ENCODE data around the gene TBC1D22A. TPM values are rescaled to one million over a fixed set of nuclear protein-coding genes. Genes with fewer than 3 reads are reported as not detected.

TBC1D22A gene
- polyA plus RNA-seq, 1 donor from 2014 or later = 9.3 TPM

DNA sequence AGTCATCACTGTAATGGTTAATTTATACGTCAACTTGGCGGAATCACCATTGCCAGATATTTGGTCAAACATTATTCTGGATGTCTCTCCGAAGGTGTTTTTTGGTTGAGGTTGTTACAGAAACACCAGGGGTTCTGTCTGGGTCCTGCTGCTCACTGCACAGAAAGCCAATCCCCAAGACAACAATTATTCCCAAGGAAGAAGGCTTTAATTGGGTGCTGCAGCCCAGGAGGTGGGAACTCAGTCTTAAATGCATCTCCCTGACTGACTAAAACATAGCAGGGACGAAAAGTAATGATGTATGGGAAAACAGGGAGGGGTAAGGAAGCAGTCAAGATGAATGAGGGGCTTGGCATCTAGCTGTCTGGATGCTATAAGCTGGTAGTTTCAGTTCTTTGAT, 331.3 kb downstream of the TBC1D22A start:
- H3K4me3 ChIP-seq (ENCODE audit: low read length) = no peak overlapping the region
- no peaks in the 10 kb centered on the region for H3K9me3 ChIP-seq (ENCODE audit: low read length)
- no peak overlapping the region for H3K9ac ChIP-seq (ENCODE audit: low read length)
- H3F3A ChIP-seq (ENCODE audit: insufficient read depth, low read length, poor library complexity, severe bottlenecking) = no peaks in the 10 kb centered on the region
- H3K36me3 ChIP-seq (ENCODE audit: insufficient read depth, low read length) = no peaks in the 10 kb centered on the region
- TF ChIP-seq, protein P1, sequence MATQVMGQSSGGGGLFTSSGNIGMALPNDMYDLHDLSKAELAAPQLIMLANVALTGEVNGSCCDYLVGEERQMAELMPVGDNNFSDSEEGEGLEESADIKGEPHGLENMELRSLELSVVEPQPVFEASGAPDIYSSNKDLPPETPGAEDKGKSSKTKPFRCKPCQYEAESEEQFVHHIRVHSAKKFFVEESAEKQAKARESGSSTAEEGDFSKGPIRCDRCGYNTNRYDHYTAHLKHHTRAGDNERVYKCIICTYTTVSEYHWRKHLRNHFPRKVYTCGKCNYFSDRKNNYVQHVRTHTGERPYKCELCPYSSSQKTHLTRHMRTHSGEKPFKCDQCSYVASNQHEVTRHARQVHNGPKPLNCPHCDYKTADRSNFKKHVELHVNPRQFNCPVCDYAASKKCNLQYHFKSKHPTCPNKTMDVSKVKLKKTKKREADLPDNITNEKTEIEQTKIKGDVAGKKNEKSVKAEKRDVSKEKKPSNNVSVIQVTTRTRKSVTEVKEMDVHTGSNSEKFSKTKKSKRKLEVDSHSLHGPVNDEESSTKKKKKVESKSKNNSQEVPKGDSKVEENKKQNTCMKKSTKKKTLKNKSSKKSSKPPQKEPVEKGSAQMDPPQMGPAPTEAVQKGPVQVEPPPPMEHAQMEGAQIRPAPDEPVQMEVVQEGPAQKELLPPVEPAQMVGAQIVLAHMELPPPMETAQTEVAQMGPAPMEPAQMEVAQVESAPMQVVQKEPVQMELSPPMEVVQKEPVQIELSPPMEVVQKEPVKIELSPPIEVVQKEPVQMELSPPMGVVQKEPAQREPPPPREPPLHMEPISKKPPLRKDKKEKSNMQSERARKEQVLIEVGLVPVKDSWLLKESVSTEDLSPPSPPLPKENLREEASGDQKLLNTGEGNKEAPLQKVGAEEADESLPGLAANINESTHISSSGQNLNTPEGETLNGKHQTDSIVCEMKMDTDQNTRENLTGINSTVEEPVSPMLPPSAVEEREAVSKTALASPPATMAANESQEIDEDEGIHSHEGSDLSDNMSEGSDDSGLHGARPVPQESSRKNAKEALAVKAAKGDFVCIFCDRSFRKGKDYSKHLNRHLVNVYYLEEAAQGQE (IDR thresholded peaks at IDR 0.05; ENCODE audit: borderline replicate concordance) = no peak
- TF ChIP-seq SMC3 (conservative IDR thresholded peaks at IDR 0.05; ENCODE audit: poor library complexity) (no peak), EP300 (conservative IDR thresholded peaks at IDR 0.05; ENCODE audit: poor library complexity, severe bottlenecking) (no peak)
- TF ChIP-seq, protein P2, sequence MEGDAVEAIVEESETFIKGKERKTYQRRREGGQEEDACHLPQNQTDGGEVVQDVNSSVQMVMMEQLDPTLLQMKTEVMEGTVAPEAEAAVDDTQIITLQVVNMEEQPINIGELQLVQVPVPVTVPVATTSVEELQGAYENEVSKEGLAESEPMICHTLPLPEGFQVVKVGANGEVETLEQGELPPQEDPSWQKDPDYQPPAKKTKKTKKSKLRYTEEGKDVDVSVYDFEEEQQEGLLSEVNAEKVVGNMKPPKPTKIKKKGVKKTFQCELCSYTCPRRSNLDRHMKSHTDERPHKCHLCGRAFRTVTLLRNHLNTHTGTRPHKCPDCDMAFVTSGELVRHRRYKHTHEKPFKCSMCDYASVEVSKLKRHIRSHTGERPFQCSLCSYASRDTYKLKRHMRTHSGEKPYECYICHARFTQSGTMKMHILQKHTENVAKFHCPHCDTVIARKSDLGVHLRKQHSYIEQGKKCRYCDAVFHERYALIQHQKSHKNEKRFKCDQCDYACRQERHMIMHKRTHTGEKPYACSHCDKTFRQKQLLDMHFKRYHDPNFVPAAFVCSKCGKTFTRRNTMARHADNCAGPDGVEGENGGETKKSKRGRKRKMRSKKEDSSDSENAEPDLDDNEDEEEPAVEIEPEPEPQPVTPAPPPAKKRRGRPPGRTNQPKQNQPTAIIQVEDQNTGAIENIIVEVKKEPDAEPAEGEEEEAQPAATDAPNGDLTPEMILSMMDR (IDR thresholded peaks at IDR 0.05; ENCODE audit: poor library complexity, severe bottlenecking) = no peak
- no peak overlapping the region for H2AFZ ChIP-seq (ENCODE audit: low read depth, low read length)
- no peak overlapping the region for H3K4me2 ChIP-seq (ENCODE audit: low read length)
- no peak overlapping the region for H3K27ac ChIP-seq (ENCODE audit: low read length)
- no peaks in the 10 kb centered on the region for H3K27me3 ChIP-seq (ENCODE audit: insufficient read depth, low read depth, low read length)
- no peaks in the 10 kb centered on the region for H3K79me2 ChIP-seq (replicated peaks; ENCODE audit: insufficient read depth, low read length)
- no peaks in the 10 kb centered on the region for H3K9me2 ChIP-seq (ENCODE audit: insufficient read depth, low read length)
- H4K20me1 ChIP-seq (ENCODE audit: insufficient read depth) = no peaks in the 10 kb centered on the region

DNA sequence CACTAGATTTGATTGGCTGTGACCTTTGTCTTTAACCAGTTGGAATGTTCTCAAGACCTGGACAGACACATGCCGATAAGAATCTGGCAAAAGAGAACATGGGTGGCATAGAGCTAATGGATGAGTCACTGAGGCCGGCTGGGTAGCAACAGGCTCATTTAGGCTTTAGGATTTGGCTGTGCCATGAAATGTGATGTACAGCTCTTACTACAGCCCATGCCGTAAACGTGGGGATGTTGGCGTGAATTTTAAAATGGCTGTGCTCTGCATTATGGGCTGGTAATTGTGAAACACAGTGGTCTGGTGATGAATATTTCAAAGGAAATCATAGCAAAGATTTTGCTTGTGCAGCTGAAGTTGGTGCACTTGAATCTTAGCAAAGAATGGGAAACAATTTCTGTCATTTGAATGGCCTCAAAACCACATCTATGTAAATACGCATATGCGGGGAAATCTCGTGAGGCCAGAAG, 332.4 kb downstream of the TBC1D22A start:
- Histone ChIP-seq H3K9ac (ENCODE audit: low read length) (no peak overlapping the region), H4K20me1 (ENCODE audit: insufficient read depth) (no peaks in the 10 kb centered on the region), H3K27ac (ENCODE audit: low read length) (no peak overlapping the region), H3K27me3 (ENCODE audit: insufficient read depth, low read depth, low read length) (no peaks in the 10 kb centered on the region), H3K79me2 (replicated peaks; ENCODE audit: insufficient read depth, low read length) (no peaks in the 10 kb centered on the region), H3K9me2 (ENCODE audit: insufficient read depth, low read length) (no peaks in the 10 kb centered on the region), H3K36me3 (ENCODE audit: insufficient read depth, low read length) (no peaks in the 10 kb centered on the region), H3K9me3 (ENCODE audit: low read length) (no peaks in the 10 kb centered on the region), H3K4me2 (ENCODE audit: low read length) (no peak overlapping the region), H3K4me3 (ENCODE audit: low read length) (no peak overlapping the region), H3F3A (ENCODE audit: insufficient read depth, low read length, poor library complexity, severe bottlenecking) (no peaks in the 10 kb centered on the region), H2AFZ (ENCODE audit: low read depth, low read length) (no peak overlapping the region)
- no peak for TF ChIP-seq POLR2AphosphoS5 (IDR thresholded peaks at IDR 0.05)
- TF ChIP-seq, protein P1 (IDR thresholded peaks at IDR 0.05; ENCODE audit: borderline replicate concordance) = no peak
